GM23338 (cell line): Measurements from ENCODE around the gene XYLT1. TPM values are rescaled to one million over a fixed set of nuclear protein-coding genes. Genes with fewer than 3 reads are reported as not detected.
A peak's percentile ranks its signal among the peaks of the same experiment; 100 is the strongest.

Experiments used
- ATAC-seq: fragments of 200-7000 bp; cut with Tn5 transposase; 3 replicates; pipeline ENCODE4 v1.9.1; 2020
- DNase-seq: peaks from one replicate; pipeline ENCODE4 v3.0.0-alpha.2; 2015; ENCODE audit warnings: low spot score
- H2AFZ ChIP-seq: fragments of 200-600 bp; sonication (generic); 2 replicates; pipeline ENCODE4 v1.8.0; 2016; ENCODE audit warnings: antibody characterized with exemption, mild to moderate bottlenecking, moderate library complexity
- H3F3A ChIP-seq: fragments of 200-600 bp; sonication (generic); replicated peaks from 2 replicates; pipeline ENCODE4 v1.8.0; 2017; ENCODE audit warnings: antibody characterized with exemption, mixed run types, low read depth
- H3K27ac ChIP-seq: fragments of 200-600 bp; sonication (generic); 2 replicates; pipeline ENCODE4 v1.6.1; 2016; ENCODE audit warnings: low read depth
- H3K27me3 ChIP-seq: fragments of 200-600 bp; sonication (generic); 2 replicates; pipeline ENCODE4 v1.8.0; 2016; ENCODE audit warnings: mild to moderate bottlenecking, mixed run types, moderate library complexity; ENCODE audit not compliant: insufficient read depth
- H3K36me3 ChIP-seq: fragments of 200-600 bp; sonication (generic); 2 replicates; pipeline ENCODE4 v1.8.0; 2016; ENCODE audit warnings: mild to moderate bottlenecking; ENCODE audit not compliant: insufficient read depth
- H3K4me1 ChIP-seq: fragments of 200-600 bp; sonication (generic); 2 replicates; pipeline ENCODE4 v1.8.0; 2016; ENCODE audit warnings: mild to moderate bottlenecking, moderate library complexity; ENCODE audit not compliant: insufficient read depth
- H3K4me2 ChIP-seq: fragments of 200-600 bp; sonication (generic); 2 replicates; pipeline ENCODE4 v1.7.1; 2017; ENCODE audit warnings: mixed run types
- H3K4me3 ChIP-seq: fragments of 200-600 bp; sonication (generic); 2 replicates; pipeline ENCODE4 v1.6.1; 2016; ENCODE audit warnings: mixed run types
- H3K79me2 ChIP-seq: fragments of 200-600 bp; sonication (generic); replicated peaks from 2 replicates; pipeline ENCODE4 v1.8.0; 2017; ENCODE audit warnings: mild to moderate bottlenecking; ENCODE audit not compliant: insufficient read depth
- H3K9me2 ChIP-seq: fragments of 200-600 bp; sonication (generic); 2 replicates; pipeline ENCODE4 v1.8.0; 2017; ENCODE audit not compliant: insufficient read depth
- H4K20me1 ChIP-seq: fragments of 200-600 bp; sonication (generic); replicated peaks from 2 replicates; pipeline ENCODE4 v1.8.0; 2017; ENCODE audit warnings: mild to moderate bottlenecking; ENCODE audit not compliant: insufficient read depth
- H3K27ac Mint-ChIP-seq: 2 replicates; pipeline ENCODE4 v1.8.0; 2020; ENCODE audit warnings: inconsistent platforms, mild to moderate bottlenecking, moderate library complexity, mixed read lengths
- H3K27me3 Mint-ChIP-seq: 3 replicates; pipeline ENCODE4 v1.8.0; 2022; ENCODE audit warnings: low read depth, mild to moderate bottlenecking, moderate library complexity, mixed read lengths, inconsistent platforms; ENCODE audit not compliant: insufficient read depth, poor library complexity
- H3K36me3 Mint-ChIP-seq: 3 replicates; pipeline ENCODE4 v1.8.0; 2021; ENCODE audit warnings: low read depth, mild to moderate bottlenecking, inconsistent platforms, moderate library complexity, mixed read lengths
- H3K4me1 Mint-ChIP-seq: 3 replicates; pipeline ENCODE4 v1.8.0; 2020; ENCODE audit warnings: mild to moderate bottlenecking, inconsistent platforms, mixed read lengths
- H3K4me3 Mint-ChIP-seq: 3 replicates; pipeline ENCODE4 v1.8.0; 2021; ENCODE audit warnings: moderate library complexity, mild to moderate bottlenecking, inconsistent platforms, mixed read lengths
- H3K9me3 Mint-ChIP-seq: 3 replicates; pipeline ENCODE4 v1.8.0; 2020; ENCODE audit warnings: moderate library complexity, mild to moderate bottlenecking, inconsistent platforms, mixed read lengths
- CTCF ChIP-seq, 2 experiments: fragments of 200-600 bp in 1 of 2; sonication (generic) in 1 of 2; conservative IDR thresholded peaks; 2 replicates each; pipeline versions ENCODE4 v1.5.1 to v1.6.1; 2016 to 2017; ENCODE audit warnings: antibody characterized with exemption in 2 of 2, low read depth in 2 of 2, mild to moderate bottlenecking in 2 of 2, moderate library complexity in 1 of 2
- STAT1 ChIP-seq: IDR thresholded peaks from one replicate; pipeline ENCODE4 v1.6.1; 2016; ENCODE audit warnings: antibody characterized with exemption; ENCODE audit not compliant: unreplicated experiment
- ZNF114 ChIP-seq: fragments of 250-450 bp; sonication (Bioruptor Pico); IDR thresholded peaks from 2 replicates; pipeline ENCODE4 v1.5.0; 2020; ENCODE audit warnings: mild to moderate bottlenecking, moderate library complexity
- polyA plus RNA-seq: library from polyadenylated mRNA; unstranded; fragments of >200 nt; fragmentation: Nextera tagmentation; extraction: Ambion mirVana; gene quantifications from 2 replicates; pipeline ENCODE4 v1.2.1, GENCODE V29; 2016
- total RNA-seq: library from RNA; depleted of rRNA; stranded (reverse); fragments of >200 nt; shearing (Covaris generic); gene quantifications from 2 replicates; pipeline ENCODE4 v1.2.3, GENCODE V29; 2014
- TF ChIP-seq, protein P1 (sequence below): fragments of 250-450 bp; sonication (Bioruptor Pico); IDR thresholded peaks from 2 replicates; pipeline ENCODE4 v1.5.0; 2020; ENCODE audit warnings: mild to moderate bottlenecking, moderate library complexity
- TF ChIP-seq, protein P2 (sequence below): IDR thresholded peaks from one replicate; pipeline ENCODE4 v1.6.1; 2018; ENCODE audit warnings: antibody characterized with exemption; ENCODE audit not compliant: unreplicated experiment

The XYLT1 gene
- total and polyA plus RNA-seq, 2 experiments from 2014 or later = 3.5 to 24.7 TPM

DNA sequence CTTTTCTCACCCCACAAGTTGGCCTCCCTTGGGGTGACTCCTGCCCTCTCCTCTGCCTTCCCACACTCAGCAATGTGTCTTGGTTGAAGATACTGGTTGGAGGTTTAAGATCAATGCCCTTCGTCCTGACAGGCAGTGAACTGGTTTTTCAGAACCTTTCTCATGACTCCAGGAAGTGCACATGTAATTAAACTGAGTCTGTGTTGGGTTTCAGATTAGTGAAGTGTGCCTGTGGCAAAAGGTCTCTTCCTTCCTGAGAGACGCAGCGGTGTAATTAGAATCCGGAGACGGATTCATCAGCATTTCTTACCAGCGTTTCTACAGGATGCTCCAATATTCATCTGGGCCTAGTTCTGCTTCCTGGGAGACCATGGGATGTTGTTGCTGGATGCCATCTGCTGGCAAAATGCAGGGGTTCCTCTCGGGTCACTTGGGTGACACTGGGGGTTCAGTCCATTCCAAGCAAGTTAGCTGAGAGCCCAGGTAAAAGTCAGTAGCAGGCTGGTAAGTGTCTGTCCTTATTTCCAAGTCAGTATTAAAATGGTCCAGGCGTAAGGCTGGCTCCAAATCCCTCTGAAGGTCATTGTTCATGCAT lies 233.3 kb downstream of the XYLT1 start:
- Histone ChIP-seq H3K36me3 (no peaks in the 10 kb centered on the region), H3K4me1 (no peaks in the 10 kb centered on the region), H2AFZ (no peak overlapping the region), H3F3A (no peaks in the 10 kb centered on the region), H3K79me2 (peaks cover 6% of the 10 kb centered on the region; the same call in 1 of the 2 replicates), H3K4me3 (no peak overlapping the region), H3K9me2 (peaks cover 8% of the 10 kb centered on the region), H3K27me3 (no peaks in the 10 kb centered on the region), H3K27ac (no peak overlapping the region), H3K4me2 (no peak overlapping the region), H4K20me1 (0 out of 2 replicates have a peak, but pooled peaks cover 6% of the 10 kb centered on the region)
- no peaks in the 10 kb centered on the region; the same call in 2 of the 3 replicates for H3K9me3 Mint-ChIP-seq
- DNase-seq (no peak), ATAC-seq (no peak)
- no peak overlapping the region for H3K4me3 Mint-ChIP-seq
- TF ChIP-seq, protein P1, sequence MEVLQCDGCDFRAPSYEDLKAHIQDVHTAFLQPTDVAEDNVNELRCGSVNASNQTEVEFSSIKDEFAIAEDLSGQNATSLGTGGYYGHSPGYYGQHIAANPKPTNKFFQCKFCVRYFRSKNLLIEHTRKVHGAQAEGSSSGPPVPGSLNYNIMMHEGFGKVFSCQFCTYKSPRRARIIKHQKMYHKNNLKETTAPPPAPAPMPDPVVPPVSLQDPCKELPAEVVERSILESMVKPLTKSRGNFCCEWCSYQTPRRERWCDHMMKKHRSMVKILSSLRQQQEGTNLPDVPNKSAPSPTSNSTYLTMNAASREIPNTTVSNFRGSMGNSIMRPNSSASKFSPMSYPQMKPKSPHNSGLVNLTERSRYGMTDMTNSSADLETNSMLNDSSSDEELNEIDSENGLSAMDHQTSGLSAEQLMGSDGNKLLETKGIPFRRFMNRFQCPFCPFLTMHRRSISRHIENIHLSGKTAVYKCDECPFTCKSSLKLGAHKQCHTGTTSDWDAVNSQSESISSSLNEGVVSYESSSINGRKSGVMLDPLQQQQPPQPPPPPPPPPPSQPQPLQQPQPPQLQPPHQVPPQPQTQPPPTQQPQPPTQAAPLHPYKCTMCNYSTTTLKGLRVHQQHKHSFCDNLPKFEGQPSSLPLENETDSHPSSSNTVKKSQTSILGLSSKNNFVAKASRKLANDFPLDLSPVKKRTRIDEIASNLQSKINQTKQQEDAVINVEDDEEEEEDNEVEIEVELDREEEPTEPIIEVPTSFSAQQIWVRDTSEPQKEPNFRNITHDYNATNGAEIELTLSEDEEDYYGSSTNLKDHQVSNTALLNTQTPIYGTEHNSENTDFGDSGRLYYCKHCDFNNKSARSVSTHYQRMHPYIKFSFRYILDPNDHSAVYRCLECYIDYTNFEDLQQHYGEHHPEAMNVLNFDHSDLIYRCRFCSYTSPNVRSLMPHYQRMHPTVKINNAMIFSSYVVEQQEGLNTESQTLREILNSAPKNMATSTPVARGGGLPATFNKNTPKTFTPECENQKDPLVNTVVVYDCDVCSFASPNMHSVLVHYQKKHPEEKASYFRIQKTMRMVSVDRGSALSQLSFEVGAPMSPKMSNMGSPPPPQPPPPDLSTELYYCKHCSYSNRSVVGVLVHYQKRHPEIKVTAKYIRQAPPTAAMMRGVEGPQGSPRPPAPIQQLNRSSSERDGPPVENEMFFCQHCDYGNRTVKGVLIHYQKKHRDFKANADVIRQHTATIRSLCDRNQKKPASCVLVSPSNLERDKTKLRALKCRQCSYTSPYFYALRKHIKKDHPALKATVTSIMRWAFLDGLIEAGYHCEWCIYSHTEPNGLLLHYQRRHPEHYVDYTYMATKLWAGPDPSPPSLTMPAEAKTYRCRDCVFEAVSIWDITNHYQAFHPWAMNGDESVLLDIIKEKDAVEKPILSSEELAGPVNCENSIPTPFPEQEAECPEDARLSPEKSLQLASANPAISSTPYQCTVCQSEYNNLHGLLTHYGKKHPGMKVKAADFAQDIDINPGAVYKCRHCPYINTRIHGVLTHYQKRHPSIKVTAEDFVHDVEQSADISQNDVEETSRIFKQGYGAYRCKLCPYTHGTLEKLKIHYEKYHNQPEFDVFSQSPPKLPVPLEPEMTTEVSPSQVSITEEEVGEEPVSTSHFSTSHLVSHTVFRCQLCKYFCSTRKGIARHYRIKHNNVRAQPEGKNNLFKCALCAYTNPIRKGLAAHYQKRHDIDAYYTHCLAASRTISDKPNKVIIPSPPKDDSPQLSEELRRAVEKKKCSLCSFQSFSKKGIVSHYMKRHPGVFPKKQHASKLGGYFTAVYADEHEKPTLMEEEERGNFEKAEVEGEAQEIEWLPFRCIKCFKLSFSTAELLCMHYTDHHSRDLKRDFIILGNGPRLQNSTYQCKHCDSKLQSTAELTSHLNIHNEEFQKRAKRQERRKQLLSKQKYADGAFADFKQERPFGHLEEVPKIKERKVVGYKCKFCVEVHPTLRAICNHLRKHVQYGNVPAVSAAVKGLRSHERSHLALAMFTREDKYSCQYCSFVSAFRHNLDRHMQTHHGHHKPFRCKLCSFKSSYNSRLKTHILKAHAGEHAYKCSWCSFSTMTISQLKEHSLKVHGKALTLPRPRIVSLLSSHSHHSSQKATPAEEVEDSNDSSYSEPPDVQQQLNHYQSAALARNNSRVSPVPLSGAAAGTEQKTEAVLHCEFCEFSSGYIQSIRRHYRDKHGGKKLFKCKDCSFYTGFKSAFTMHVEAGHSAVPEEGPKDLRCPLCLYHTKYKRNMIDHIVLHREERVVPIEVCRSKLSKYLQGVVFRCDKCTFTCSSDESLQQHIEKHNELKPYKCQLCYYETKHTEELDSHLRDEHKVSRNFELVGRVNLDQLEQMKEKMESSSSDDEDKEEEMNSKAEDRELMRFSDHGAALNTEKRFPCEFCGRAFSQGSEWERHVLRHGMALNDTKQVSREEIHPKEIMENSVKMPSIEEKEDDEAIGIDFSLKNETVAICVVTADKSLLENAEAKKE = no peak
- TF ChIP-seq STAT1 = no peak
- peak in 1 of 2 experiments; percentile 22; a peak in 1 of 4 replicates for TF ChIP-seq CTCF (conservative IDR thresholded peaks at IDR 0.05; ENCODE audit: low read depth in 2 of 2)
- TF ChIP-seq, protein P2, sequence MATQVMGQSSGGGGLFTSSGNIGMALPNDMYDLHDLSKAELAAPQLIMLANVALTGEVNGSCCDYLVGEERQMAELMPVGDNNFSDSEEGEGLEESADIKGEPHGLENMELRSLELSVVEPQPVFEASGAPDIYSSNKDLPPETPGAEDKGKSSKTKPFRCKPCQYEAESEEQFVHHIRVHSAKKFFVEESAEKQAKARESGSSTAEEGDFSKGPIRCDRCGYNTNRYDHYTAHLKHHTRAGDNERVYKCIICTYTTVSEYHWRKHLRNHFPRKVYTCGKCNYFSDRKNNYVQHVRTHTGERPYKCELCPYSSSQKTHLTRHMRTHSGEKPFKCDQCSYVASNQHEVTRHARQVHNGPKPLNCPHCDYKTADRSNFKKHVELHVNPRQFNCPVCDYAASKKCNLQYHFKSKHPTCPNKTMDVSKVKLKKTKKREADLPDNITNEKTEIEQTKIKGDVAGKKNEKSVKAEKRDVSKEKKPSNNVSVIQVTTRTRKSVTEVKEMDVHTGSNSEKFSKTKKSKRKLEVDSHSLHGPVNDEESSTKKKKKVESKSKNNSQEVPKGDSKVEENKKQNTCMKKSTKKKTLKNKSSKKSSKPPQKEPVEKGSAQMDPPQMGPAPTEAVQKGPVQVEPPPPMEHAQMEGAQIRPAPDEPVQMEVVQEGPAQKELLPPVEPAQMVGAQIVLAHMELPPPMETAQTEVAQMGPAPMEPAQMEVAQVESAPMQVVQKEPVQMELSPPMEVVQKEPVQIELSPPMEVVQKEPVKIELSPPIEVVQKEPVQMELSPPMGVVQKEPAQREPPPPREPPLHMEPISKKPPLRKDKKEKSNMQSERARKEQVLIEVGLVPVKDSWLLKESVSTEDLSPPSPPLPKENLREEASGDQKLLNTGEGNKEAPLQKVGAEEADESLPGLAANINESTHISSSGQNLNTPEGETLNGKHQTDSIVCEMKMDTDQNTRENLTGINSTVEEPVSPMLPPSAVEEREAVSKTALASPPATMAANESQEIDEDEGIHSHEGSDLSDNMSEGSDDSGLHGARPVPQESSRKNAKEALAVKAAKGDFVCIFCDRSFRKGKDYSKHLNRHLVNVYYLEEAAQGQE = no peak
- no peak for TF ChIP-seq ZNF114 (CRISPR knock-in tag)
- no peaks in the 10 kb centered on the region for H3K27me3 Mint-ChIP-seq
- no peaks in the 10 kb centered on the region; the same call in 1 of the 3 replicates for H3K36me3 Mint-ChIP-seq
- H3K4me1 Mint-ChIP-seq = no peaks in the 10 kb centered on the region
- H3K27ac Mint-ChIP-seq = no peak overlapping the region
